HepG2 (cell line): ENCODE measurements around the gene HSF4. TPM values are rescaled to one million over a fixed set of nuclear protein-coding genes. Genes with fewer than 3 reads are reported as not detected.
A peak's percentile ranks its signal among the peaks of the same experiment; 100 is the strongest.

ENCODE experiments used
- ATAC-seq: fragments of 200-7000 bp; cut with Tn5 transposase; 3 replicates; pipeline ENCODE4 v1.9.1; 2020; ENCODE audit warnings: mild to moderate bottlenecking, moderate library complexity
- BruUV-seq: library from RNA; stranded (reverse); fragments of 400-500 nt; replicated peaks from 2 replicates; lab custom pipeline; 2021; lab: Mats Ljungman, UMichigan
- CTCF ChIA-PET: fragments of 300-600 bp; formaldehyde crosslinking; extraction: SDS; loops from one replicate; lab custom pipeline; 2021; ENCODE audit warnings: low total read pairs, inconsistent platforms, low intra/inter-chr PET ratio; lab: Yijun Ruan, JAX
- POLR2A ChIA-PET: fragments of 350-600 bp; sonication (Branson Sonifier 250); formaldehyde crosslinking; loops from one replicate; lab custom pipeline; 2020; ENCODE audit warnings: antibody characterized with exemption, inconsistent platforms; lab: Yijun Ruan, JAX
- DNase-seq: peaks from one replicate; pipeline ENCODE4 v3.0.0-alpha.2; 2015; ENCODE audit warnings: low spot score
- FAIRE-seq: peaks from 3 replicates; lab custom pipeline; 2011; peaks lifted over from hg19 to GRCh38; lab: Jason Lieb, UNC
- H2AFZ ChIP-seq: one replicate; pipeline ENCODE4 v1.6.1; 2011; ENCODE audit warnings: low read length, inconsistent platforms
- H3K27ac ChIP-seq: fragments of 300-600 bp; 3 replicates; pipeline ENCODE4 v1.8.0; 2011; ENCODE audit warnings: mixed run types, mild to moderate bottlenecking, mixed read lengths, low read length, inconsistent platforms; ENCODE audit not compliant: insufficient read depth; ENCODE audit errors: extremely low read length
- H3K27me3 ChIP-seq, 2 experiments: fragments of 200-600 bp in 1 of 2; 2 replicates in 1 of 2; 3 replicates in 1 of 2; pipeline versions ENCODE4 v1.6.0 to v1.8.0; 2011; ENCODE audit warnings: low read length in 2 of 2, mild to moderate bottlenecking in 2 of 2, moderate library complexity in 2 of 2, inconsistent platforms in 1 of 2; ENCODE audit not compliant: insufficient read depth in 2 of 2, control insufficient read depth in 1 of 2
- H3K36me3 ChIP-seq, 2 experiments: fragments of 200-600 bp in 1 of 2; replicated peaks in 1 of 2; 2 replicates in 1 of 2; 3 replicates in 1 of 2; pipeline versions ENCODE4 v1.5.1 to v1.8.0; 2011; ENCODE audit warnings: low read length in 2 of 2, inconsistent platforms in 1 of 2; ENCODE audit not compliant: insufficient read depth in 2 of 2, control insufficient read depth in 1 of 2
- H3K4me1 ChIP-seq: 2 replicates; pipeline ENCODE4 v1.5.1; 2012; ENCODE audit warnings: low read length, inconsistent platforms; ENCODE audit not compliant: insufficient read depth
- H3K4me2 ChIP-seq: 2 replicates; pipeline ENCODE4 v1.6.0; 2011; ENCODE audit warnings: low read depth, low read length, inconsistent platforms
- H3K4me3 ChIP-seq, 3 experiments: fragments of 200-600 bp in 1 of 3; sonication (generic), shearing (Covaris generic) in 1 of 3; replicated peaks in 1 of 3; 2 replicates each; pipeline ENCODE4 v1.5.1; 2011 to 2016; ENCODE audit warnings: low read length in 3 of 3, inconsistent platforms in 2 of 3, low read depth in 2 of 3, mild to moderate bottlenecking in 2 of 3, control low read depth in 1 of 3, mixed read lengths in 1 of 3; ENCODE audit not compliant: insufficient read depth in 1 of 3
- H3K79me2 ChIP-seq: one replicate; pipeline ENCODE4 v1.6.1; 2011; ENCODE audit warnings: low read length, inconsistent platforms; ENCODE audit not compliant: insufficient read depth
- H3K9ac ChIP-seq: 2 replicates; pipeline ENCODE4 v1.6.0; 2011; ENCODE audit warnings: mild to moderate bottlenecking, low read depth, low read length, inconsistent platforms; ENCODE audit not compliant: insufficient read depth
- H3K9me3 ChIP-seq: 2 replicates; pipeline ENCODE4 v1.5.1; 2012; ENCODE audit warnings: mild to moderate bottlenecking, low read length
- H4K20me1 ChIP-seq: 2 replicates; pipeline ENCODE4 v1.6.0; 2011; ENCODE audit warnings: inconsistent platforms, mild to moderate bottlenecking, low read length, moderate library complexity; ENCODE audit not compliant: insufficient read depth
- AGO2 ChIP-seq: fragments of 200-400 bp; formaldehyde crosslinking; optimal IDR thresholded peaks from 2 replicates; pipeline ENCODE3; 2017; ENCODE audit warnings: mild to moderate bottlenecking, low read depth, low read length, moderate library complexity
- CHD4 ChIP-seq: fragments of 200-600 bp; sonication (generic); IDR thresholded peaks from 2 replicates; pipeline ENCODE4 v1.7.0; 2017; ENCODE audit warnings: mild to moderate bottlenecking, low read length, borderline replicate concordance
- POLR2A ChIP-seq, 2 experiments: IDR thresholded peaks; 2 replicates each; pipeline ENCODE4 v1.6.1; 2011; ENCODE audit warnings: low read depth in 2 of 2, low read length in 2 of 2, mild to moderate bottlenecking in 1 of 2, moderate library complexity in 1 of 2; ENCODE audit not compliant: insufficient read depth in 1 of 2
- PRMT3 ChIP-seq: sonication (generic); formaldehyde crosslinking; IDR thresholded peaks from 2 replicates; pipeline ENCODE4 v1.8.1; 2022; ENCODE audit warnings: low read depth, mild to moderate bottlenecking, moderate library complexity, missing genetic modification reagents, borderline replicate concordance
- TMF1 ChIP-seq: sonication (generic); formaldehyde crosslinking; IDR thresholded peaks from 2 replicates; pipeline ENCODE4 v1.8.1; 2022; ENCODE audit warnings: low read depth, missing genetic modification reagents
- WGBS: methylation state at CpG from one replicate; pipeline ENCODE4 v1.1.6; 2017; ENCODE audit warnings: low lambda C conversion rate; 5-methylcytosine and 5-hydroxymethylcytosine counted together
- in situ Hi-C: cut with HindIII; loops from 2 replicates; pipeline ENCODE4 v1.10.0; 2017; ENCODE audit warnings: low pct_unique_long_range_greater_than_20kb; ENCODE audit not compliant: extremely low pct_ligation_motif_present
- intact Hi-C: fragments of 100-400 bp; cut with micrococcal nuclease; formaldehyde crosslinking; loops from one replicate; pipeline ENCODE4 v1.10.0; 2022; ENCODE audit not compliant: unreplicated experiment
- polyA plus RNA-seq, 8 experiments: library from polyadenylated mRNA; depleted of rRNA in 3 of 8; stranded (reverse) in 7 of 8; unstranded in 1 of 8; fragments of >200 nt; fragmentation: Illumina TruSeq in 4 of 8; extraction: Trizol in 4 of 8; gene quantifications; 2 replicates each; pipeline versions ENCODE4 v1.2.1 to v1.2.3, GENCODE V29; 2011 to 2016; ENCODE audit warnings: low read depth in 4 of 8, missing spikeins in 1 of 8, mixed read lengths in 1 of 8; ENCODE audit not compliant: insufficient read depth in 1 of 8
- total RNA-seq, 5 experiments: library from RNA; depleted of rRNA; stranded (reverse); fragments of >200 nt; fragmentation: Illumina TruSeq; extraction: Trizol; gene quantifications; 2 replicates each; pipeline ENCODE4 v1.2.3, GENCODE V29; 2016; ENCODE audit warnings: low read depth in 1 of 5

The HSF4 gene
- total and polyA plus RNA-seq, 2 of the 13 experiments (the other 11 are each of a cell fraction or from before 2014, with no cell fraction given), result 3.5 to 16.9 TPM

- no peak overlapping the region for H3K4me2 ChIP-seq
- POLR2A ChIA-PET, result interaction anchor here (0.5 to 4.1 kb wide), 2 partner anchors 8 to 119 kb away, joined by 4 to 16 read pairs; partner anchors contain the start of gene B3GNT9
- DNase-seq, result no peak
- H3K4me1 ChIP-seq, result peaks cover 8% of the 10 kb centered on the region
- H2AFZ ChIP-seq, result no peak overlapping the region
- H3K27me3 ChIP-seq, result no peaks in the 10 kb centered on the region
- peaks cover 81 to 99% of the 10 kb centered on the region in 2 experiments for H3K36me3 ChIP-seq
- peak; percentile 94 for TF ChIP-seq AGO2
- no peak for TF ChIP-seq CHD4
- TF ChIP-seq TMF1 (CRISPR knock-in tag), result no peak
- TF ChIP-seq, all 625 proteins: peak for 1
- Histone ChIP-seq H3K27ac (no peak overlapping the region), H3K9ac (no peak overlapping the region), H3K9me3 (no peaks in the 10 kb centered on the region), H3K4me3 (no peak overlapping the region), H3K79me2 (no peaks in the 10 kb centered on the region), H4K20me1 (no peaks in the 10 kb centered on the region)
- no peak for FAIRE-seq
- in situ Hi-C loops (no loop called here), intact Hi-C loops (no loop called here)
- CTCF ChIA-PET, result no interaction called here
- no peak; the same call in 2 of the 3 replicates for ATAC-seq
- 100% methylated on average over 3 of the region's 9 CpGs for WGBS
- no TSS peak for BruUV-seq
Observed at GRCh38 chr16:67142342-67142741, 22.2 kb upstream of the HSF4 start.

DNA sequence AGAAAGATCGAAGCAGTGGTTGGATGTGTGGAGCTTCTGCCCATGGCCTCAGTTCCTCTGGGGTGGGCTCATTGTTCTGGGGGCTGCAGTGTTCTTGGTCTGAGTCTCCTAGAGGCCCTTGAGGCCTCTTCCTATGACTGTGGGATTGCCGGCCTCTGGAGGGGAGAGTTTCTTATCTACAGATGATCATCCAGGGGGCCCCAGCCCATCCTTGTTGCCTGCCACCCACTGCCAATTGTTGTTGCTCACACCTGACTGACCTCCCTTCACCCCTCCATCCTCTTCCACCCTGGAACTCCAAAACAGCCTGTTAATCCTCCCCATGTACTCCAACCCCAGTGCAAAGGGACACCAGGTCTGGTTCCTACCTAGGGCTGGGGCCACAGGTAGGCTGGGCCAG lies 19.6 kb upstream of the HSF4 start:
- CTCF ChIA-PET, result no interaction called here
- no peak for FAIRE-seq
- no peak for ATAC-seq
- WGBS, result 100% methylated on average over 2 of the region's 2 CpGs
- no peaks in the 10 kb centered on the region for H3K27me3 ChIP-seq
- H3K4me3 ChIP-seq, result no peak overlapping the region
- H3K79me2 ChIP-seq, result no peaks in the 10 kb centered on the region
- peaks cover 8% of the 10 kb centered on the region for H3K4me1 ChIP-seq
- intact Hi-C loops, result no loop called here
- H3K36me3 ChIP-seq, result peaks cover 70 to 91% of the 10 kb centered on the region in 2 experiments
- H3K9me3 ChIP-seq, result no peaks in the 10 kb centered on the region
- in situ Hi-C loops, result no loop called here
- H3K4me2 ChIP-seq, result no peak overlapping the region
- no peak overlapping the region for H3K9ac ChIP-seq
- no peak overlapping the region for H2AFZ ChIP-seq
- no peak for TF ChIP-seq PRMT3 (CRISPR knock-in tag)
- peak; percentile 63 for TF ChIP-seq AGO2
- TF ChIP-seq POLR2A (IDR thresholded peaks at IDR 0.05; ENCODE audit: insufficient read depth in 1 of 2, low read depth in 2 of 2, low read length in 2 of 2), result 0 out of 4 replicates have a peak, but pooled peaks of 1 of the 2 experiments have one; percentile 33
- no peak for DNase-seq
- H3K27ac ChIP-seq, result no peak overlapping the region
- BruUV-seq, result no TSS peak
- peaks cover 9% of the 10 kb centered on the region; the same call in 1 of the 2 replicates for H4K20me1 ChIP-seq
- POLR2A ChIA-PET, result no interaction called here
